ENCODE data around the gene JAK1.
A peak's percentile ranks its signal among the peaks of the same experiment; 100 is the strongest.
"Not testable (repeated sequence)": the region's sequence is repeated elsewhere in the genome, so short reads cannot be mapped to it uniquely, and the experiment has no call there.

JAK1 gene

DNA sequence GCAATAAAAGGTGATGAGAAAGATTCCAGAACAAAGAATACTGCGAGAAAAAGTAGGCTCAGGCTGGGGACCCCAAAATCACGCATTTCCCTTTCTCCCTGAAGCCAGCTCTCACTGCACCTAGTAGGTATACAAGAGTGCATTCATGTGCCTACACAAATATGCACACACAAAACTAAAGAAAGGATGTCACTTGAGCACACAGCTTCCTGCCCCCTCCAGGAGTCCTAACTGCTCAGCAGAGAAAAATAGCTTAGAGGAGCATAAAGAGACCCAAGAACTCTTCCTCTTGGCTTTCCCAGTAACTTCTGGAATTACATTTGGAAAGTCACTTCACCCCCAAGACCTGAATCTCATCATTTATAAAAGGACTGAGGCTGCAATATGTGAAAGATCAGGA, 38.0 kb downstream of the JAK1 start:
- TF ChIP-seq, protein P1, sequence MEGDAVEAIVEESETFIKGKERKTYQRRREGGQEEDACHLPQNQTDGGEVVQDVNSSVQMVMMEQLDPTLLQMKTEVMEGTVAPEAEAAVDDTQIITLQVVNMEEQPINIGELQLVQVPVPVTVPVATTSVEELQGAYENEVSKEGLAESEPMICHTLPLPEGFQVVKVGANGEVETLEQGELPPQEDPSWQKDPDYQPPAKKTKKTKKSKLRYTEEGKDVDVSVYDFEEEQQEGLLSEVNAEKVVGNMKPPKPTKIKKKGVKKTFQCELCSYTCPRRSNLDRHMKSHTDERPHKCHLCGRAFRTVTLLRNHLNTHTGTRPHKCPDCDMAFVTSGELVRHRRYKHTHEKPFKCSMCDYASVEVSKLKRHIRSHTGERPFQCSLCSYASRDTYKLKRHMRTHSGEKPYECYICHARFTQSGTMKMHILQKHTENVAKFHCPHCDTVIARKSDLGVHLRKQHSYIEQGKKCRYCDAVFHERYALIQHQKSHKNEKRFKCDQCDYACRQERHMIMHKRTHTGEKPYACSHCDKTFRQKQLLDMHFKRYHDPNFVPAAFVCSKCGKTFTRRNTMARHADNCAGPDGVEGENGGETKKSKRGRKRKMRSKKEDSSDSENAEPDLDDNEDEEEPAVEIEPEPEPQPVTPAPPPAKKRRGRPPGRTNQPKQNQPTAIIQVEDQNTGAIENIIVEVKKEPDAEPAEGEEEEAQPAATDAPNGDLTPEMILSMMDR (IDR thresholded peaks at IDR 0.05; ENCODE audit: extremely low read depth, missing control alignments): no peak
- no peak for DNase-seq (ENCODE audit: low spot score)

DNA sequence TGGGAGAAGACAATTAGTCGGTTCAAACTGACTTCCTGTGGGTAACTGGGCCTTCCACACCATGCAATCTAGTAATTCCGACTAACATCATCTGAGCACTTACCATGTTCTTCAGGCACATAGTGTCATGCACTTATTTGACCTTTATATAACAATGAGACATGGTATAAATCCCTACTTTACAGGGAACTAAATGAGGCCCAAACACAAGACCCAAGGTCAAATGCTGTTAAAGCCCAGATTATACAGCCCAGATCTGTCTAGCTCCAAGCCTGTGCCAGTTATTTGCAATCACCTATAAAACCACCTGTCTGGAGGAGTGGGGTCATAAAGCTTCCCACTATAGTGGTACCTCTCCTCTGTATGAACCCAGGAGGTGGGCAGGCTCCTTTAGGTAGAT, 40.8 kb downstream of the JAK1 start:
- no peak for DNase-seq (ENCODE audit: low spot score)
- TF ChIP-seq, protein P1 (IDR thresholded peaks at IDR 0.05; ENCODE audit: extremely low read depth, missing control alignments): no peak

DNA sequence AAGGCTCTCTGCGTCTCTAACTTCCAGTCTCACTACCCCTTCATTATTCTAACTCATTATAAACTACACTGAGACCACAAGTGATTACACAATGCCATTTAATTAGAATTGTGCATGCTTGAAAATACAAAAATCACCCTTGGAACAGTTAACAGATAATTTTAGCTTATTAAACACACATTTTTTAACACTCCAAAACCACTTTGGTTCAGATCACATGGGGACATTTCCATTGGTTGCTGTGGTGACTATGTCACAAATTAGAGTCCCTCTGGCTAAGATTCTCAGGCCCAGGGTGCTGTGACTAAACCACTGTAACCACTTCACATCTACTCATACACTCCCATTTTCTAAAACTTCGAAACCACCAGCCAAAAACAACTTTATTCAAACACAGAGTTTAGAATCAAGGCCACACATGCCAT, 43.0 kb downstream of the JAK1 start:
- DNase-seq (ENCODE audit: low spot score): peak; percentile 21

DNA sequence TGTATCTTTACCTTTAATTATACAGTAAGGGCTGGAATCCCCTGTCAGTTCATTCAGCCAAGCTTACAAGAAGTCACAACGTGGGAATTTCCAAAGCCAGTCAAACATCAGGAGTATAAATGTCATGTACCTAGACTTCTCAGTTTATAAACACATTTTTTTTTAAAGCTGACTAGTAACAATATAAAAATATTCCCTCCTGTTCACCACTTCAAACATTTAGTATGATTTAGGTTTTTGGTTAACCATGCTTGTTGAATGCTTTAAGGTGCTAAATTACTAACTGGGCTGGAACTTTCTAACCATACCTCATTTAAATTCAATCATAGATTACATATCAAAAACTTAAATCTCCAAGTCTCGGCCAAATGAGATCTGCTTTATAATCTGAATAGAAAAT, 44.0 kb downstream of the JAK1 start:
- TF ChIP-seq, protein P1 (IDR thresholded peaks at IDR 0.05; ENCODE audit: extremely low read depth, missing control alignments): no peak

More for the DNA sequence above, 43.0 kb downstream of the JAK1 start:
- TF ChIP-seq, protein P1 (IDR thresholded peaks at IDR 0.05; ENCODE audit: extremely low read depth, missing control alignments): no peak

DNA sequence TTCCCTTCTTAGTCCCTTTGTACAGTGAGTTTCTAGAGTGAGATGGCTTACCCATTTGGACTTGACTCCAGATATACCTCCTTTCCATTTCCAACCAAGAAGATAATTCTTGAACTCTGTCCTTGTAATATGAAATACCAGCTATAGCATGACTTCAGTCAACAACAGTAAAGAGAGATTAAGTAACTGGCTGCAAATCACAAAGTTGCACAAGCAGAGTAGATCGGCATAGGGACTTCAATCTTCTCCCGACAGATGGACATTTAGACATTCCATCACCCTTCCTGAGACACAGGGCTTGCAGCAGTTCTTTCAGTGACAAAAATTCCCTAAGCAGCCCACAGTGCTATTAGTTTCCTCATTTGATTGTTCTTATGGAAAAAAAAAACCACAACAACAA, 44.6 kb downstream of the JAK1 start:
- TF ChIP-seq, protein P1 (IDR thresholded peaks at IDR 0.05; ENCODE audit: extremely low read depth, missing control alignments): no peak
- no peak for DNase-seq (ENCODE audit: low spot score)

More for the DNA sequence above, 44.0 kb downstream of the JAK1 start:
- DNase-seq (ENCODE audit: low spot score): no peak

DNA sequence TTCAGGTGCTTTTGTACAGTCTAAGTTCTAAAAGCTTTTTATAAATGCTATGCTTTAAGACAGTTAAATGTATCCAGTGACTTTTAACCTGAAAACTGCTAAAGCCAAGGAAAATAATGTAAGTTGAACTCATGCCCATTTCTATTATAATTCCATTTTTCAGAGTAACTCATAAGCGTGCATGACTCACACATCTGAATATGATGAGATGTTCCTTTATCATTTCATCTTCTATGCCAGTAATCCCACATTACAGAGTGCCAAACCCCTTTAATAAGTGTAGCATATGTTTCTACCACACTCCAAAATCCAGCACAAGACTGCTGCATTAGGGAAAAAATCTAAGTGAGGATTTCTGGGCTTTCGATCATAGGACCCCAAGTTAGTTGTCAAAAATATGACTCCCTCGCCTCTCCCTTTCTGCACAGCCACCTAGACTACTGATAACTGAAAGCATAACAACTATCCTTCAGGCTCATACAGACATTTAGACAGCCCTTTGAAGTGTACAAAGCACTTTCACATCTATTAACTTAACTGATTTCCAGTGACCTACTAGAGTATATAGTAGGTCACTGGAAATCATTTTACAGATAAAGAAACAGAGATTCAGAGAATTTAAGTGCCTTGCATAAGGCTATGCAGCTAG, 45.3 kb downstream of the JAK1 start:
- TF ChIP-seq, protein P1 (IDR thresholded peaks at IDR 0.05; ENCODE audit: extremely low read depth, missing control alignments): no peak
- DNase-seq (ENCODE audit: low spot score): no peak

DNA sequence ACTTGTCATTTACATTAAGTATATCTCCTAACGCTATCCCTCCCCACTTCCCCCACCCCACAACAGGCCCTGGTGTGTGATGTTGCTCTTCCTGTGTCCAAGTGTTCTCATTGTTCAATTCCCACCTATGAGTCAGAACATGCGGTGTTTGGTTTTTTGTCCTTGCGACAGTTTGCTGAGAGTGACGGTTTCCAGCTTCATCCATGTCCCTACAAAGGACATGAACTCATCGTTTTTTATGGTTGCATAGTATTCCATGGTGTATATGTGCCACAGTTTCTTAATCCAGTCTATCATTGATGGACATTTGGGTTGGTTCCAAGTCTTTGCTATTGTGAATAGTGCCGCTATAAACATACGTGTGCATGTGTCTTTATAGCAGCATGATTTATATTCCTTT, 47.2 kb downstream of the JAK1 start:
- DNase-seq (ENCODE audit: low spot score): not testable (repeated sequence)

DNA sequence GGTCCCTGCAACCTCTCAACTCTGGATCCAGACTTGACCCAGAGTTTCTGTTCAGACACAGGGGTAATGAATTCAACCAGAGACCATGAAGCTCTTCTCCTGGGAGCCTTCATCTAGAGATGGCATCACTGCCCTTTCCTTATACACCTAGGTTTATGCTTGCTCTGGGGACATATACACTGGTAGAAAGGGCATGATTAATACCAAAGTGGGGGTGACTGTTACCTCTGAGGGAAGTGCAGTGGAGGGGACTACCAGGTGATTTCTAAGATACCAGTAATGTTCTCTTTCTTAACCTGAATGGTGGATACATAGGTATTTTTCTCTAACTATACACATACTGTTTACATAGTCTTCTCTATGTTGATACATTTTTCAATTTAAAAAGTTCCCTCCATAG, 48.4 kb downstream of the JAK1 start:
- TF ChIP-seq, protein P1 (IDR thresholded peaks at IDR 0.05; ENCODE audit: extremely low read depth, missing control alignments): no peak
- DNase-seq (ENCODE audit: low spot score): no peak
